Ishikawa (cell line): ENCODE data around the gene GABRD.

ENCODE experiments used
- CREB1 ChIP-seq: IDR thresholded peaks from 2 replicates; pipeline ENCODE4 v1.6.1; 2012; ENCODE audit warnings: low read depth
- EGR1 ChIP-seq: IDR thresholded peaks from 2 replicates; pipeline ENCODE4 v1.6.1; 2012
- EP300 ChIP-seq: IDR thresholded peaks from 2 replicates; pipeline ENCODE4 v1.6.1; 2012; ENCODE audit warnings: borderline replicate concordance
- FOXM1 ChIP-seq: IDR thresholded peaks from 2 replicates; pipeline ENCODE4 v1.6.1; 2012; ENCODE audit warnings: low read depth, borderline replicate concordance
- RAD21 ChIP-seq: IDR thresholded peaks from 2 replicates; pipeline ENCODE4 v1.6.1; 2012; ENCODE audit warnings: low read depth
- TEAD4 ChIP-seq: IDR thresholded peaks from 2 replicates; pipeline ENCODE4 v1.6.1; 2012
- TF ChIP-seq, protein P1 (sequence below): IDR thresholded peaks from 2 replicates; pipeline ENCODE4 v1.6.1; 2012; ENCODE audit warnings: low read depth, mild to moderate bottlenecking

DNA sequence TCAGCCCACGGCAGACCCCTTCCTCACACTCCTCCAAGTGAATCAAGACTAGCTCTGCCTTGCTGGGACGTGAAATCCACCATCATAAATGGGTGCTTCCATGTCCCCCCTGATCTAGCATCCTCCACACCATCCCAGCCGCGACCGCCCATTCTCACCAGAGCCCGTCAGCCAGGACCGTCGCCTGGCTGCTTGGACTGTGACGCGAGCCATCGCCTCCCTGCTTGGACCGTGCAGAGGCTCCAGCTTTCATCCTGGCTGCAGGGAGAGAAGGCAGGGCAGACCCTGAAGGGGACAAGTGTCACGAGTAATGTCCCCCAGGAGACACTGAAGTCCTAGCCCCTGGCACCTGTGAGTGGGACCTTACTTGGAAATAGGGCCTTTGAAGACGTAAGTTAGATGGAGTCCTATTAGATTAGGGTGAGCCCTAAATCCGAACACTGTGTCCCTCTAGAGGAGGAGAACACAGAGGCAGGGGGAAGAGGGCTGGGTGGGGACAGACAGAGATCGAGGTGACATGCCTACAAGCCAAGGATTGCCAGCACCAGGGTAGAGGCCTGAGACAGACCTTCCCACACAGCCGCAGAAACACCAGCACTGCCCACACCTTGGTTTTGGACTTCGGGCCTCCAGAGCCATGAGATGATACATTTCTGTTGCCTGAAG, 18.3 kb downstream of the GABRD start:
- TF ChIP-seq EGR1 (no peak), FOXM1 (no peak), EP300 (no peak), RAD21 (no peak), CREB1 (no peak), TEAD4 (no peak)
- TF ChIP-seq, protein P1, sequence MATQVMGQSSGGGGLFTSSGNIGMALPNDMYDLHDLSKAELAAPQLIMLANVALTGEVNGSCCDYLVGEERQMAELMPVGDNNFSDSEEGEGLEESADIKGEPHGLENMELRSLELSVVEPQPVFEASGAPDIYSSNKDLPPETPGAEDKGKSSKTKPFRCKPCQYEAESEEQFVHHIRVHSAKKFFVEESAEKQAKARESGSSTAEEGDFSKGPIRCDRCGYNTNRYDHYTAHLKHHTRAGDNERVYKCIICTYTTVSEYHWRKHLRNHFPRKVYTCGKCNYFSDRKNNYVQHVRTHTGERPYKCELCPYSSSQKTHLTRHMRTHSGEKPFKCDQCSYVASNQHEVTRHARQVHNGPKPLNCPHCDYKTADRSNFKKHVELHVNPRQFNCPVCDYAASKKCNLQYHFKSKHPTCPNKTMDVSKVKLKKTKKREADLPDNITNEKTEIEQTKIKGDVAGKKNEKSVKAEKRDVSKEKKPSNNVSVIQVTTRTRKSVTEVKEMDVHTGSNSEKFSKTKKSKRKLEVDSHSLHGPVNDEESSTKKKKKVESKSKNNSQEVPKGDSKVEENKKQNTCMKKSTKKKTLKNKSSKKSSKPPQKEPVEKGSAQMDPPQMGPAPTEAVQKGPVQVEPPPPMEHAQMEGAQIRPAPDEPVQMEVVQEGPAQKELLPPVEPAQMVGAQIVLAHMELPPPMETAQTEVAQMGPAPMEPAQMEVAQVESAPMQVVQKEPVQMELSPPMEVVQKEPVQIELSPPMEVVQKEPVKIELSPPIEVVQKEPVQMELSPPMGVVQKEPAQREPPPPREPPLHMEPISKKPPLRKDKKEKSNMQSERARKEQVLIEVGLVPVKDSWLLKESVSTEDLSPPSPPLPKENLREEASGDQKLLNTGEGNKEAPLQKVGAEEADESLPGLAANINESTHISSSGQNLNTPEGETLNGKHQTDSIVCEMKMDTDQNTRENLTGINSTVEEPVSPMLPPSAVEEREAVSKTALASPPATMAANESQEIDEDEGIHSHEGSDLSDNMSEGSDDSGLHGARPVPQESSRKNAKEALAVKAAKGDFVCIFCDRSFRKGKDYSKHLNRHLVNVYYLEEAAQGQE = no peak
